Fibroblast of pulmonary artery (primary cell): ENCODE results near the gene GFOD1.

Experiments
- DNase-seq: peaks from one replicate; pipeline ENCODE4 v3.0.0-alpha.2; 2010; ENCODE audit warnings: low read depth
- H3K4me3 ChIP-seq: replicated peaks from 2 replicates; pipeline ENCODE4 v1.5.1; 2011; ENCODE audit warnings: low read depth, mild to moderate bottlenecking, control low read depth, low read length, moderate library complexity
- TF ChIP-seq, protein P1 (sequence below): IDR thresholded peaks from 2 replicates; pipeline ENCODE4 v1.5.1; 2011; ENCODE audit warnings: mild to moderate bottlenecking, control low read depth, low read length, inconsistent platforms; ENCODE audit errors: missing control alignments

The GFOD1 gene

DNA sequence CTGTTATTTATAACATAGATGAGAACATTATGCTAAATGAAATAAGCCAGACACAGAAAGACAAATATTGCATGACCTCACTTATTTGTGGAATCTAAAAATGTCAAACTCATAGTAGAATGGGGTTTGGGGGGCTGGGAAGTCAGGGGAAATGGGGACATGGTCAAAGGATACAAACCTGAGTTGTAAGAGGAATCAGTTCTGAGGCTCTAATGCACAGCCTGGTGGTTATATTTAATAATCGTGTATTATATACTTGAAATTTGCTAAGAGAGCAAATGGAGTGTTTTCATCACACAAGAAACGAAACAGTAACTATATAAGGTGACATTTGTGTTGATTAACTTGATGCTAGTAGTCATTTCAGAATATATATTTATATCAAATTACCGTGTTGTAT, 40.8 kb upstream of the GFOD1 start:
- DNase-seq: peak; percentile 33
- TF ChIP-seq, protein P1, sequence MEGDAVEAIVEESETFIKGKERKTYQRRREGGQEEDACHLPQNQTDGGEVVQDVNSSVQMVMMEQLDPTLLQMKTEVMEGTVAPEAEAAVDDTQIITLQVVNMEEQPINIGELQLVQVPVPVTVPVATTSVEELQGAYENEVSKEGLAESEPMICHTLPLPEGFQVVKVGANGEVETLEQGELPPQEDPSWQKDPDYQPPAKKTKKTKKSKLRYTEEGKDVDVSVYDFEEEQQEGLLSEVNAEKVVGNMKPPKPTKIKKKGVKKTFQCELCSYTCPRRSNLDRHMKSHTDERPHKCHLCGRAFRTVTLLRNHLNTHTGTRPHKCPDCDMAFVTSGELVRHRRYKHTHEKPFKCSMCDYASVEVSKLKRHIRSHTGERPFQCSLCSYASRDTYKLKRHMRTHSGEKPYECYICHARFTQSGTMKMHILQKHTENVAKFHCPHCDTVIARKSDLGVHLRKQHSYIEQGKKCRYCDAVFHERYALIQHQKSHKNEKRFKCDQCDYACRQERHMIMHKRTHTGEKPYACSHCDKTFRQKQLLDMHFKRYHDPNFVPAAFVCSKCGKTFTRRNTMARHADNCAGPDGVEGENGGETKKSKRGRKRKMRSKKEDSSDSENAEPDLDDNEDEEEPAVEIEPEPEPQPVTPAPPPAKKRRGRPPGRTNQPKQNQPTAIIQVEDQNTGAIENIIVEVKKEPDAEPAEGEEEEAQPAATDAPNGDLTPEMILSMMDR: no peak
- no peak overlapping the region for H3K4me3 ChIP-seq

DNA sequence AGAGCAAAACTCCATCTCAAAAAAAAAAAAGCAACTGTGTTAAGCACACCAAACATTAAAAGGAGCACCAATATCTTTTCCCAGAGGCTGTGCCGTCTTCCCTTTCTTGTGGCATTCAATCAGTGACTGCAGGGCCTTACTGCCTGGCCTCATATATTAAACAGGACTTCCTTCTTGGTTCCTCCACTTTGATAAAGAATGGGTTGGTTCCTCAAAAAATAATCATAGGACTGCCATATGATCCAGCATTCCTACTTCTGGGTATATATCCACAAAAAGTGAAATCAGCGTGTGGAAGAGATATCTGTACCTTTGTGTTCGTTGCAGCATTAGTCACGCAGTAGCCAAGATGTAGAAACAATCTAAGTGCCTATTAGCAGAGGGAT, 40.3 kb upstream of the GFOD1 start:
- TF ChIP-seq, protein P1: no peak
- DNase-seq: no peak
- H3K4me3 ChIP-seq: no peak overlapping the region

DNA sequence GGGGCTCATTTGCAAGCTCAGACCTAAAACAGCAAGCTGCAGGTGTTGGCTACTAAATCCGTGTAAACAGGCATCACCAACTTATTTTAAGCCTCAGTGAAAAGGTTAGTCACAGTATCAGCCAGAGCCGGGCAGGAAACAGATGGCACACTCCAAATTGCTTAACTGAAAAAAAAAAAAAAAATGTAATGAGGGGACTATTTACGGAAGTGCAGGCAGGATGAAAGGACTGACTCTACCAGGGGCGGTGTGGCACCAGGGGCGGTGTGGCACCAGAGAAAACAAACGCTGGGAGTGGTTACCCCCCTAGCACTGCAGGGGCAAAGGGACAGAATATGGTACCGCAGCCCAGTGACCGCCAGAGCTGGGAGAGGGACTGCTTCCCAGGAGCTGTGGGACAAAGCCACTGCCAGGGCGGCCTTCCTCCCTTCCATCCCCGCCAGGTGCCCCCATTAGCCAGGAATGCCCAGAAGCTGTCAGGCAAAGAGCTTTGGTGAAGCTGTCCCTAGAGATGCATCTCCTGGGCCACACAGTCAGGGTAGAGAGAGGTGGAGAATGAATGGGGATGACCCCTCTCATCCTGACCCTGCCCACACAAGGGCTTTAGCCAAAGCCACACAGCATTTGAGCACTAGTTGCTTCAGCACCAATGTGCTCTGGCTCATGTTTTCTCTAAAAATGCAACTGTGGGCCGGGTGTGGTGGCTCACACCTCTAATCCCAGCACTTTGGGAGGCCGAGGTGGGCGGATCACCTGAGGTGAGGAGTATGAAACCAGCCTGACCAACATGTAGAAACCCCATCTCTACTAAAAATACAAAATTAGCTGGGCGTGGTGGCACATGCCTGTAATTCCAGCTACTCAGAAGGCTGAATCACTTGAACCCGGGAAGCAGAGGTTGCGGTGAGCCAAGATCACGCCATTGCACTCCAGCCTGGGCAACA, 39.6 kb upstream of the GFOD1 start:
- H3K4me3 ChIP-seq: no peak overlapping the region
- peak; percentile 30 for DNase-seq
- TF ChIP-seq, protein P1: no peak

DNA sequence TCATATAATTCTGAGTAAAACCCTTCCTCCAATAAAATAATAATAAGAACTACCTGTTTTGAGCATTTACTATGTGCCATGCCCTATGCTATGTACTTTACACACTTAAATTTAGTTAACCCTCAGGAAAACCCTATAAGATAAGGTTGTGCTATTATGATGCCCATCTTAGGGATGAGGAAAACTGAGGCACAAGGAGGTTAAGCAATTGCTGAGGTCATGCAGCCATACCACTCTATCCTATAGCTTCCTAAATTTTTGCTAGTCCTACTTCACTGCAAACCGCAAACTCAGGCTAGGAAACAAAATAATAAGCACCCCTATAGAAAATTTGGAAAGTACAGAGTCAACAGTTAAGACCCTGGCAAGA, 38.9 kb upstream of the GFOD1 start:
- TF ChIP-seq, protein P1: no peak
- DNase-seq: no peak
- no peak overlapping the region for H3K4me3 ChIP-seq

DNA sequence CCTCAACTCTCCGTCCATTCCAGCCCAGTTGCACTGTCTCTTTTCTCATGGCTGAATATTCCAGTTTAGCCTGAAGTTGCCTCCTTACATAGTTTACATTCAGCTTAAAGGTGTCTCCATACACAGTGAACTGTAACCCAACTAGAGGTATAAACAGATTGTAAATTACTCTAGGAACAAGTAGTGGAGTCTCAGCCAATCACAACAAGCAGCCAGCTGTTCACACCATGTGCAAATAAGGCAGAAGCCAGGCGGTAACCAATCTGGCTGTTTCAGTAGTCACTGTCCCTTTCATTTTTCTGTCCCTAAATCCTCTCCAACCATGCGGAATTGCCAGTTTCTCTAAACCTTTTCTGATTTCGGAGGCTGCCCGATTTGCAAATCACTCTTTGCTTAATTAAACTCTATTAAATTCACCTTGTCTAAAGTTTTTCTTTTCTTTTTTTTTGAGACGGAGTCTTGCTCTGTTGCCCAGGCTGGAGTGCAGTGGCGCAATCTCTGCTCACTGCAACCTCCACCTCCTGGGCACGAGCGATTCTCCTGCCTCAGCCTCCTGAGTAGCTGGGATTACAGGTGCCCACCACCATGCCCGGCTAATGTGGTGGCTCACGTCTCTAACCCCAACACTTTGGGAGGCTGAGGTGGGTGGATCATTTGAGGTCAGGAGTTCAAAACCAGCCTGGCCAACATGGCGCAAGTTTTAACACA, 37.6 kb upstream of the GFOD1 start:
- no peak for DNase-seq
- H3K4me3 ChIP-seq: no peak overlapping the region
- TF ChIP-seq, protein P1: no peak

DNA sequence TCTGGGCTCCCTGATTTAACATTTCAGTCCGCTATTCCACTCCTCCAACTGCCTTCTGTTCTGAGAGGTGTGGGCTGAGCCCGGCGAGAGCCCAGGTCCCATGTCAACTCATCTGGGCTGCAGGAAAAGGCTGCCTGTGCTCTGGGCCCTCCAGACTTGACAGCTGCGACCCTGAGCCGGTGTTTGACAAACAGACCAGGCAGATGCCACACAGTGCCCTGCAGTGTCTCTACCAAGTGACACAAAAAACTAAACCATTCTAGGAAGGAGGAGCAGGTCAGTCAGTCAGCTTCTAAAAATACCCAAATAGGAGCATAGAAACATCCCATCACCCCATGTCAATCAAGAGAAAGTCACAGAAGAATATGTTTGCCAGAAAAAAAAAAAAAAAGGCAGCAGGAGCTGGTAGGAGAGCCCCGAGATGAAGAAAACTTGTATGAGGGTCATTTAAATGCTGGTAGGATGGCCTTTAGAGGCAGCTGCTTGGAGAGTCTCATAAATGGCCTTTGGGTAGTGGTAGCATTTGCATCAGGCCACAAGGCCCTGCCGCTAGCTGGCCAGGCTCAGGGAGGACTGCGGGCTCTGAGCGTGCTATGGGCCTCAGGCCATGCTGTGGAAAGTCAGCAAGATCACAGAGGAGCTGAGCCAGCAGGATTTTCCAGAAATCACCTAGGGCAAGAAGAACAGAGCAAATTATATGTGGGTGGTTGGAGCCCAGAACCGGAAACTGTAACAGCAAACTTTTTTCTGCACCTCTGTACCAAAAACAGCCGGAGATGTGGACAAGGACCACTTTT, 36.6 kb upstream of the GFOD1 start:
- H3K4me3 ChIP-seq: no peak overlapping the region
- DNase-seq: no peak
- TF ChIP-seq, protein P1: no peak
